Measurements from ENCODE around the gene RET. TPM values are rescaled to one million over a fixed set of nuclear protein-coding genes. Genes with fewer than 3 reads are reported as not detected.

Gene RET
- polyA plus RNA-seq, 3 donors, result 0.08 to 0.39 (median 0.14) TPM

DNA sequence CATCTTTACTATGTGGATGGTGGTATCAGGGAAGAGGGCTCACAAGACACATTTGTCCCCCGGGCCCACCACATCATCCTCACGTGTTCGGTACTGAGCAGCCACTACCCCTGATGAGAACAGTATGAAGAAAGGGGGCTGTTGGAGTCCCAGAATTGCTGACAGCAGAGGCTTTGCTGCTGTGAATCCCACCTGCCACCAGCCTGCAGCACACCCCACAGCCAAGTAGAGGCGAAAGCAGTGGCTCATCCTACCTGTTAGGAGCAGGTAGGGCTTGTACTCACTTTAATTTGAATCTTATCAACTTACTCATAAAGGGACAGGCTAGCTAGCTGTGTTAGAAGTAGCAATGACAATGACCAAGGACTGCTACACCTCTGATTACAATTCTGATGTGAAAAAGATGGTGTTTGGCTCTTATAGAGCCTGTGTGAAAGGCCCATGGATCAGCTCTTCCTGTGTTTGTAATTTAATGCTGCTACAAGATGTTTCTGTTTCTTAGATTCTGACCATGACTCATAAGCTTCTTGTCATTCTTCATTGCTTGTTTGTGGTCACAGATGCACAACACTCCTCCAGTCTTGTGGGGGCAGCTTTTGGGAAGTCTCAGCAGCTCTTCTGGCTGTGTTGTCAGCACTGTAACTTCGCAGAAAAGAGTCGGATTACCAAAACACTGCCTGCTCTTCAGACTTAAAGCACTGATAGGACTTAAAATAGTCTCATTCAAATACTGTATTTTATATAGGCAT is 52.3 kb downstream of the RET start:
- WGBS (ENCODE audit: insufficient coverage), result 0% methylated on average over 1 of the region's 6 CpGs
- Histone ChIP-seq H3K27me3 (ENCODE audit: control insufficient read depth in 2 of 2, insufficient read depth in 2 of 2, low read length in 2 of 2) (no peaks in the 10 kb centered on the region), H3K9me3 (replicated peaks in 1 of 2; ENCODE audit: control insufficient read depth in 1 of 2, insufficient read depth in 1 of 2, low read length in 2 of 2) (no peaks in the 10 kb centered on the region), H3K4me3 (replicated peaks in 1 of 3; ENCODE audit: low read depth in 2 of 3, low read length in 3 of 3) (peak overlapping the region in 1 of 3 experiments; percentile 19), H4K20me1 (ENCODE audit: insufficient read depth, low read length) (no peaks in the 10 kb centered on the region), H3K27ac (ENCODE audit: low read depth in 1 of 2, low read length in 2 of 2) (peak overlapping the region; percentile 92 to 96), H3K9ac (ENCODE audit: insufficient read depth, low read length, poor library complexity, severe bottlenecking) (peak overlapping the region; percentile 59), H3K4me2 (replicated peaks; ENCODE audit: extremely low read depth, low read length, poor library complexity, severe bottlenecking) (peak overlapping the region; percentile 50), H3K79me2 (ENCODE audit: insufficient read depth, low read length) (peaks cover 8% of the 10 kb centered on the region), H3K36me3 (replicated peaks in 1 of 2; ENCODE audit: control insufficient read depth in 1 of 2, insufficient read depth in 2 of 2, low read length in 2 of 2) (no peaks in the 10 kb centered on the region), H3K4me1 (ENCODE audit: control insufficient read depth in 1 of 2, insufficient read depth in 2 of 2, low read length in 2 of 2) (peaks cover 79 to 87% of the 10 kb centered on the region in 2 donors), H2AFZ (ENCODE audit: insufficient read depth, low read depth, low read length, poor library complexity, severe bottlenecking) (peak overlapping the region; percentile 64)
- peaks cover 1 to 3% (median 2%) of the 10 kb centered on the region in 3 donors for H3K27me3 Mint-ChIP-seq (ENCODE audit: low read depth in 3 of 3)
- intact Hi-C loops (cut with micrococcal nuclease), result no loop called here
- peaks cover 86% of the 10 kb centered on the region for H3K4me1 Mint-ChIP-seq
- H3K9me3 Mint-ChIP-seq, result no peaks in the 10 kb centered on the region
- H3K36me3 Mint-ChIP-seq, result peaks cover 0 to 6% of the 10 kb centered on the region in 2 donors
- DNase-seq, result peak; percentile 84 to 91 (median 90)
- peak overlapping the region; percentile 88 to 97 (median 95) for H3K27ac Mint-ChIP-seq
- H3K4me3 Mint-ChIP-seq, result peak overlapping the region in 1 of 2 donors; percentile 4
- TF ChIP-seq, protein P1, sequence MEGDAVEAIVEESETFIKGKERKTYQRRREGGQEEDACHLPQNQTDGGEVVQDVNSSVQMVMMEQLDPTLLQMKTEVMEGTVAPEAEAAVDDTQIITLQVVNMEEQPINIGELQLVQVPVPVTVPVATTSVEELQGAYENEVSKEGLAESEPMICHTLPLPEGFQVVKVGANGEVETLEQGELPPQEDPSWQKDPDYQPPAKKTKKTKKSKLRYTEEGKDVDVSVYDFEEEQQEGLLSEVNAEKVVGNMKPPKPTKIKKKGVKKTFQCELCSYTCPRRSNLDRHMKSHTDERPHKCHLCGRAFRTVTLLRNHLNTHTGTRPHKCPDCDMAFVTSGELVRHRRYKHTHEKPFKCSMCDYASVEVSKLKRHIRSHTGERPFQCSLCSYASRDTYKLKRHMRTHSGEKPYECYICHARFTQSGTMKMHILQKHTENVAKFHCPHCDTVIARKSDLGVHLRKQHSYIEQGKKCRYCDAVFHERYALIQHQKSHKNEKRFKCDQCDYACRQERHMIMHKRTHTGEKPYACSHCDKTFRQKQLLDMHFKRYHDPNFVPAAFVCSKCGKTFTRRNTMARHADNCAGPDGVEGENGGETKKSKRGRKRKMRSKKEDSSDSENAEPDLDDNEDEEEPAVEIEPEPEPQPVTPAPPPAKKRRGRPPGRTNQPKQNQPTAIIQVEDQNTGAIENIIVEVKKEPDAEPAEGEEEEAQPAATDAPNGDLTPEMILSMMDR (IDR thresholded peaks at IDR 0.05), result no peak

DNA sequence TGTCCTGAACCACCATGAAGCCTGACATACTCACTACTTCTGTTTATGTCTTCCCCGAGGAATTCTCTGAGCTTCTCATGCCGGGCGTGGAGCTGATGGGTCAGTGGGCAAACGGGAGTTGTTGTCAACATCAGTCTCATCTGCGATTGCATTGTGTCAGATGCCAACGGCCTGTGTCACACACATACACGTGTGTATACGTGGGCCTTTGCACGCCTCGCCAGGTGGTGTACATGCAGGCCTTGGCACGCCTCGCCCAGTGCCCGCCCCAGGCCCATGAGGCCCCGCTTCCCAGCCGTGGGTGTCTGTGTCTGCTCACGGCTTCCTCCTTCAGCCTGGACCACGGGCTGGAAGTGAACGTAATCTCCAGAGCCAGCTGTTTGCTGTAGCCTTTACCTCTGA is 53.9 kb downstream of the RET start:
- no peak overlapping the region for H3K9ac ChIP-seq (ENCODE audit: insufficient read depth, low read length, poor library complexity, severe bottlenecking)
- Mint-ChIP-seq H3K4me1 (peaks cover 83% of the 10 kb centered on the region), H3K27ac (peak overlapping the region in 3 of 7 donors; percentile 7 to 61 (median 60)), H3K36me3 (peaks cover 2 to 3% of the 10 kb centered on the region in 2 donors), H3K4me3 (no peak overlapping the region), H3K27me3 (ENCODE audit: low read depth in 3 of 3) (peaks cover 1 to 3% (median 2%) of the 10 kb centered on the region in 3 donors), H3K9me3 (no peaks in the 10 kb centered on the region)
- no peaks in the 10 kb centered on the region for H3K36me3 ChIP-seq (replicated peaks in 1 of 2; ENCODE audit: control insufficient read depth in 1 of 2, insufficient read depth in 2 of 2, low read length in 2 of 2)
- no peaks in the 10 kb centered on the region for H4K20me1 ChIP-seq (ENCODE audit: insufficient read depth, low read length)
- H3K4me2 ChIP-seq (replicated peaks; ENCODE audit: extremely low read depth, low read length, poor library complexity, severe bottlenecking), result no peak overlapping the region
- peak in 1 of 3 donors; percentile 4 for DNase-seq
- H3K4me1 ChIP-seq (ENCODE audit: control insufficient read depth in 1 of 2, insufficient read depth in 2 of 2, low read length in 2 of 2), result peaks cover 70 to 85% of the 10 kb centered on the region in 2 donors
- H3K4me3 ChIP-seq (replicated peaks in 1 of 3; ENCODE audit: low read depth in 2 of 3, low read length in 3 of 3), result no peak overlapping the region
- H3K27ac ChIP-seq (ENCODE audit: low read depth in 1 of 2, low read length in 2 of 2), result no peak overlapping the region
- no peaks in the 10 kb centered on the region for H3K9me3 ChIP-seq (replicated peaks in 1 of 2; ENCODE audit: control insufficient read depth in 1 of 2, insufficient read depth in 1 of 2, low read length in 2 of 2)
- WGBS (ENCODE audit: insufficient coverage), result 64% methylated on average over 17 of the region's 18 CpGs
- TF ChIP-seq, protein P1 (IDR thresholded peaks at IDR 0.05), result no peak
- H3K27me3 ChIP-seq (ENCODE audit: control insufficient read depth in 2 of 2, insufficient read depth in 2 of 2, low read length in 2 of 2), result no peaks in the 10 kb centered on the region
- H3K79me2 ChIP-seq (ENCODE audit: insufficient read depth, low read length), result peaks cover 13% of the 10 kb centered on the region
- intact Hi-C loops (cut with micrococcal nuclease), result no loop called here
- no peak overlapping the region for H2AFZ ChIP-seq (ENCODE audit: insufficient read depth, low read depth, low read length, poor library complexity, severe bottlenecking)

Measured in CD14-positive monocyte (primary cell).